ENCODE measurements around the gene DTL.
"Not testable (repeated sequence)": the region's sequence is repeated elsewhere in the genome, so short reads cannot be mapped to it uniquely, and the experiment has no call there.

Gene DTL

GRCh38 chr1:212035123-212035834 lies at the start of gene DTL, which contains the start of gene INTS7:
DTL (plus strand) TSS chr1:212035748; CDS start chr1:212035891, 143 bp downstream.
INTS7 (minus strand) TSS chr1:212035557; CDS start chr1:212035437, 120 bp downstream.
- FAIRE-seq (peak; percentile 73), DNase-seq (ENCODE audit: low spot score) (peak; percentile 98)

- FAIRE-seq (no peak), DNase-seq (ENCODE audit: low spot score) (no peak)
Measured at GRCh38 chr1:211986628-211987254, 48.8 kb upstream of the DTL start.

- DNase-seq (ENCODE audit: low spot score), result no peak
- FAIRE-seq, result no peak
Measured at GRCh38 chr1:211991695-211992094, 43.9 kb upstream of the DTL start.

- DNase-seq (ENCODE audit: low spot score); FAIRE-seq: not testable (repeated sequence)
Measured at GRCh38 chr1:211997426-211997825, 38.1 kb upstream of the DTL start.

GRCh38 chr1:212002536-212002935 lies 33.0 kb upstream of the DTL start:
- FAIRE-seq, result no peak
- no peak for DNase-seq (ENCODE audit: low spot score)

- FAIRE-seq, result no peak
- no peak for DNase-seq (ENCODE audit: low spot score)
Measured at GRCh38 chr1:212004895-212005608, 30.5 kb upstream of the DTL start.

- DNase-seq (ENCODE audit: low spot score) (no peak), FAIRE-seq (no peak)
Measured at GRCh38 chr1:212007178-212007577, 28.4 kb upstream of the DTL start.

- DNase-seq (ENCODE audit: low spot score) (no peak), FAIRE-seq (no peak)
Measured at GRCh38 chr1:212007886-212008285, 27.7 kb upstream of the DTL start.

- FAIRE-seq, result no peak
- DNase-seq (ENCODE audit: low spot score), result no peak
Measured at GRCh38 chr1:212009561-212009960, 26.0 kb upstream of the DTL start.

GRCh38 chr1:212010004-212010403 lies 25.5 kb upstream of the DTL start:
- FAIRE-seq (no peak), DNase-seq (ENCODE audit: low spot score) (no peak)

GRCh38 chr1:212012034-212012740 lies 23.4 kb upstream of the DTL start:
- FAIRE-seq (peak; percentile 68), DNase-seq (ENCODE audit: low spot score) (peak; percentile 71)

- DNase-seq (ENCODE audit: low spot score) (no peak), FAIRE-seq (no peak)
Measured at GRCh38 chr1:212013672-212014071, 21.9 kb upstream of the DTL start.

- DNase-seq (ENCODE audit: low spot score) (no peak), FAIRE-seq (no peak)
Measured at GRCh38 chr1:212020975-212021374, 14.6 kb upstream of the DTL start.

- no peak for DNase-seq (ENCODE audit: low spot score)
- FAIRE-seq, result no peak
Measured at GRCh38 chr1:212021563-212021962, 14.0 kb upstream of the DTL start.

GRCh38 chr1:212022908-212023307 lies 12.6 kb upstream of the DTL start:
- not testable (repeated sequence) for FAIRE-seq

GRCh38 chr1:212024469-212025149 lies 10.9 kb upstream of the DTL start:
- no peak for FAIRE-seq

More at GRCh38 chr1:212022908-212023307, 12.6 kb upstream of the DTL start:
- not testable (repeated sequence) for DNase-seq (ENCODE audit: low spot score)

GRCh38 chr1:212027727-212028126 lies 7.8 kb upstream of the DTL start:
- not testable (repeated sequence) for DNase-seq (ENCODE audit: low spot score); FAIRE-seq

More at GRCh38 chr1:212024469-212025149, 10.9 kb upstream of the DTL start:
- DNase-seq (ENCODE audit: low spot score), result no peak

GRCh38 chr1:212030936-212031528 lies 4.5 kb upstream of the DTL start:
- FAIRE-seq (no peak), DNase-seq (ENCODE audit: low spot score) (peak; percentile 38)

- no peak for FAIRE-seq
- DNase-seq (ENCODE audit: low spot score), result no peak
Measured at GRCh38 chr1:212034516-212035122, 929 bp upstream of the DTL start.

Data from urothelium cell line (cell line).